ENCODE results near the gene GPSM1. TPM values are rescaled to one million over a fixed set of nuclear protein-coding genes. Genes with fewer than 3 reads are reported as not detected.
A peak's percentile ranks its signal among the peaks of the same experiment; 100 is the strongest.

GPSM1 gene
- total RNA-seq, 4 donors from 2014 or later, result 0.98 to 1.7 (median 1.2) TPM; not detected in 1

GRCh38 chr9:136353757-136354488, 26.6 kb downstream of the GPSM1 start:
- H3K4me3 ChIP-seq, result no peak overlapping the region
- DNase-seq, result no peak
- no peaks in the 10 kb centered on the region for H3K36me3 ChIP-seq
- intact Hi-C loops (cut with DNase I; ENCODE audit: low total_unique reads), result no loop called here
- in situ Hi-C loops (cut with MboI; ENCODE audit: low sequenced_read_pairs in 4 of 4), result no loop called here
- no peak overlapping the region for H3K27ac ChIP-seq
- no peak for ATAC-seq
- no peaks in the 10 kb centered on the region for H3K4me1 ChIP-seq
- no peaks in the 10 kb centered on the region for H3K9me3 ChIP-seq
- TF ChIP-seq POLR2A (IDR thresholded peaks at IDR 0.05) (no peak), CTCF (IDR thresholded peaks at IDR 0.05 in 4 of 5, conservative IDR thresholded peaks at IDR 0.05 in 1 of 5) (no peak)
- no peaks in the 10 kb centered on the region for H3K27me3 ChIP-seq

- H3K27me3 ChIP-seq, result no peaks in the 10 kb centered on the region
- intact Hi-C loops (cut with DNase I; ENCODE audit: low total_unique reads) (no loop called here), in situ Hi-C loops (cut with MboI; ENCODE audit: low sequenced_read_pairs in 4 of 4) (no loop called here)
- ATAC-seq (no peak), DNase-seq (no peak)
- no peak for TF ChIP-seq POLR2A (IDR thresholded peaks at IDR 0.05)
- TF ChIP-seq CTCF (IDR thresholded peaks at IDR 0.05 in 4 of 5, conservative IDR thresholded peaks at IDR 0.05 in 1 of 5), result no peak
- no peak overlapping the region for H3K4me3 ChIP-seq
- no peak overlapping the region for H3K27ac ChIP-seq
- H3K9me3 ChIP-seq, result no peaks in the 10 kb centered on the region
- H3K36me3 ChIP-seq, result no peaks in the 10 kb centered on the region
- no peaks in the 10 kb centered on the region for H3K4me1 ChIP-seq
These were observed 27.3 kb downstream of the GPSM1 start for GRCh38 chr9:136354592-136355085.

- intact Hi-C loops (cut with DNase I; ENCODE audit: low total_unique reads), result no loop called here
- Histone ChIP-seq H3K27ac (no peak overlapping the region), H3K4me3 (no peak overlapping the region)
These were observed 28.5 kb downstream of the GPSM1 start for GRCh38 chr9:136355616-136356557.

GRCh38 chr9:136357202-136357725, 29.9 kb downstream of the GPSM1 start:
- H3K27me3 ChIP-seq, result no peaks in the 10 kb centered on the region
- intact Hi-C loops (cut with DNase I; ENCODE audit: low total_unique reads), result no loop called here
- no peak overlapping the region for H3K27ac ChIP-seq
- no peaks in the 10 kb centered on the region for H3K9me3 ChIP-seq
- H3K4me3 ChIP-seq, result no peak overlapping the region
- no peaks in the 10 kb centered on the region for H3K36me3 ChIP-seq
- TF ChIP-seq CTCF (IDR thresholded peaks at IDR 0.05 in 4 of 5, conservative IDR thresholded peaks at IDR 0.05 in 1 of 5) (no peak), POLR2A (IDR thresholded peaks at IDR 0.05) (no peak)
- no peak for DNase-seq
- ATAC-seq, result no peak
- H3K4me1 ChIP-seq, result no peaks in the 10 kb centered on the region
- in situ Hi-C loops (cut with MboI; ENCODE audit: low sequenced_read_pairs in 4 of 4), result no loop called here

More at GRCh38 chr9:136355616-136356557, 28.5 kb downstream of the GPSM1 start:
- in situ Hi-C loops (cut with MboI; ENCODE audit: low sequenced_read_pairs in 4 of 4), result no loop called here
- H3K27me3 ChIP-seq, result no peaks in the 10 kb centered on the region
- H3K4me1 ChIP-seq, result no peaks in the 10 kb centered on the region
- TF ChIP-seq CTCF (IDR thresholded peaks at IDR 0.05 in 4 of 5, conservative IDR thresholded peaks at IDR 0.05 in 1 of 5) (no peak), POLR2A (IDR thresholded peaks at IDR 0.05) (no peak)
- peak in 1 of 2 donors; percentile 22 for ATAC-seq
- DNase-seq, result no peak
- H3K9me3 ChIP-seq, result no peaks in the 10 kb centered on the region
- no peaks in the 10 kb centered on the region for H3K36me3 ChIP-seq
